ENCODE results near the gene NACC2.

Gene NACC2

GRCh38 chr9:136059851-136060670, 35.0 kb downstream of the NACC2 start:
- in situ Hi-C loops (cut with MboI; ENCODE audit: low sequenced_read_pairs): no loop called here

GRCh38 chr9:136059321-136059791, 35.7 kb downstream of the NACC2 start:
- in situ Hi-C loops (cut with MboI; ENCODE audit: low sequenced_read_pairs): no loop called here

- in situ Hi-C loops (cut with MboI; ENCODE audit: low sequenced_read_pairs): no loop called here
These were observed 36.2 kb downstream of the NACC2 start for GRCh38 chr9:136058801-136059302.

- in situ Hi-C loops (cut with MboI; ENCODE audit: low sequenced_read_pairs): no loop called here
These were observed 37.0 kb downstream of the NACC2 start for GRCh38 chr9:136058084-136058483.

GRCh38 chr9:136057236-136058081, 37.6 kb downstream of the NACC2 start:
- in situ Hi-C loops (cut with MboI; ENCODE audit: low sequenced_read_pairs): no loop called here

GRCh38 chr9:136056546-136057235, 38.4 kb downstream of the NACC2 start:
- in situ Hi-C loops (cut with MboI; ENCODE audit: low sequenced_read_pairs): no loop called here

GRCh38 chr9:136055715-136056545, 39.2 kb downstream of the NACC2 start:
- in situ Hi-C loops (cut with MboI; ENCODE audit: low sequenced_read_pairs): no loop called here

GRCh38 chr9:136054798-136055714, 40.0 kb downstream of the NACC2 start:
- in situ Hi-C loops (cut with MboI; ENCODE audit: low sequenced_read_pairs): no loop called here

- in situ Hi-C loops (cut with MboI; ENCODE audit: low sequenced_read_pairs): no loop called here
These were observed 40.9 kb downstream of the NACC2 start for GRCh38 chr9:136054146-136054545.

- in situ Hi-C loops (cut with MboI; ENCODE audit: low sequenced_read_pairs): no loop called here
These were observed 41.3 kb downstream of the NACC2 start for GRCh38 chr9:136053757-136054142.

GRCh38 chr9:136052991-136053756, 41.9 kb downstream of the NACC2 start:
- in situ Hi-C loops (cut with MboI; ENCODE audit: low sequenced_read_pairs): no loop called here

GRCh38 chr9:136052472-136052880, 42.6 kb downstream of the NACC2 start:
- in situ Hi-C loops (cut with MboI; ENCODE audit: low sequenced_read_pairs): no loop called here

GRCh38 chr9:136051837-136052471, 43.1 kb downstream of the NACC2 start:
- in situ Hi-C loops (cut with MboI; ENCODE audit: low sequenced_read_pairs): no loop called here

- in situ Hi-C loops (cut with MboI; ENCODE audit: low sequenced_read_pairs): no loop called here
These were observed 43.6 kb downstream of the NACC2 start for GRCh38 chr9:136051453-136051836.

- in situ Hi-C loops (cut with MboI; ENCODE audit: low sequenced_read_pairs): no loop called here
These were observed 44.2 kb downstream of the NACC2 start for GRCh38 chr9:136050701-136051452.

GRCh38 chr9:136050266-136050700, 44.8 kb downstream of the NACC2 start:
- in situ Hi-C loops (cut with MboI; ENCODE audit: low sequenced_read_pairs): no loop called here

Measured in HL-60/S4 treated with phorbol 12-myristate 13-acetate at 8.2 ng/mL for 4 days and 3 days (cell line).